Measurements from ENCODE around the gene DAP. TPM values are rescaled to one million over a fixed set of nuclear protein-coding genes. Genes with fewer than 3 reads are reported as not detected.

DAP gene
- total RNA-seq, 1 experiment from 2014 or later: 47.7 TPM

- Mint-ChIP-seq H3K4me3 (no peak overlapping the region), H3K4me1 (peaks cover 45% of the 10 kb centered on the region), H3K27me3 (ENCODE audit: low read depth) (no peaks in the 10 kb centered on the region), H3K36me3 (no peaks in the 10 kb centered on the region), H3K9me3 (no peaks in the 10 kb centered on the region), H3K27ac (no peak overlapping the region)
- no peak for DNase-seq (ENCODE audit: low spot score)
- POLR2A ChIA-PET: no interaction called here
- CTCF ChIA-PET: no interaction called here
- TF ChIP-seq ZNF121 (CRISPR knock-in tag; IDR thresholded peaks at IDR 0.05) (no peak), ARID4B (CRISPR knock-in tag; IDR thresholded peaks at IDR 0.05; ENCODE audit: borderline replicate concordance) (no peak), RORB (CRISPR knock-in tag; IDR thresholded peaks at IDR 0.05) (no peak), NFYB (CRISPR knock-in tag; conservative IDR thresholded peaks at IDR 0.05; ENCODE audit: low read depth) (no peak), ZSCAN18 (CRISPR knock-in tag; IDR thresholded peaks at IDR 0.05) (no peak), SOX15 (CRISPR knock-in tag; IDR thresholded peaks at IDR 0.05) (no peak)
- TF ChIP-seq, protein P1, sequence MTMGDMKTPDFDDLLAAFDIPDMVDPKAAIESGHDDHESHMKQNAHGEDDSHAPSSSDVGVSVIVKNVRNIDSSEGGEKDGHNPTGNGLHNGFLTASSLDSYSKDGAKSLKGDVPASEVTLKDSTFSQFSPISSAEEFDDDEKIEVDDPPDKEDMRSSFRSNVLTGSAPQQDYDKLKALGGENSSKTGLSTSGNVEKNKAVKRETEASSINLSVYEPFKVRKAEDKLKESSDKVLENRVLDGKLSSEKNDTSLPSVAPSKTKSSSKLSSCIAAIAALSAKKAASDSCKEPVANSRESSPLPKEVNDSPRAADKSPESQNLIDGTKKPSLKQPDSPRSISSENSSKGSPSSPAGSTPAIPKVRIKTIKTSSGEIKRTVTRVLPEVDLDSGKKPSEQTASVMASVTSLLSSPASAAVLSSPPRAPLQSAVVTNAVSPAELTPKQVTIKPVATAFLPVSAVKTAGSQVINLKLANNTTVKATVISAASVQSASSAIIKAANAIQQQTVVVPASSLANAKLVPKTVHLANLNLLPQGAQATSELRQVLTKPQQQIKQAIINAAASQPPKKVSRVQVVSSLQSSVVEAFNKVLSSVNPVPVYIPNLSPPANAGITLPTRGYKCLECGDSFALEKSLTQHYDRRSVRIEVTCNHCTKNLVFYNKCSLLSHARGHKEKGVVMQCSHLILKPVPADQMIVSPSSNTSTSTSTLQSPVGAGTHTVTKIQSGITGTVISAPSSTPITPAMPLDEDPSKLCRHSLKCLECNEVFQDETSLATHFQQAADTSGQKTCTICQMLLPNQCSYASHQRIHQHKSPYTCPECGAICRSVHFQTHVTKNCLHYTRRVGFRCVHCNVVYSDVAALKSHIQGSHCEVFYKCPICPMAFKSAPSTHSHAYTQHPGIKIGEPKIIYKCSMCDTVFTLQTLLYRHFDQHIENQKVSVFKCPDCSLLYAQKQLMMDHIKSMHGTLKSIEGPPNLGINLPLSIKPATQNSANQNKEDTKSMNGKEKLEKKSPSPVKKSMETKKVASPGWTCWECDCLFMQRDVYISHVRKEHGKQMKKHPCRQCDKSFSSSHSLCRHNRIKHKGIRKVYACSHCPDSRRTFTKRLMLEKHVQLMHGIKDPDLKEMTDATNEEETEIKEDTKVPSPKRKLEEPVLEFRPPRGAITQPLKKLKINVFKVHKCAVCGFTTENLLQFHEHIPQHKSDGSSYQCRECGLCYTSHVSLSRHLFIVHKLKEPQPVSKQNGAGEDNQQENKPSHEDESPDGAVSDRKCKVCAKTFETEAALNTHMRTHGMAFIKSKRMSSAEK (CRISPR knock-in tag; IDR thresholded peaks at IDR 0.05; ENCODE audit: borderline replicate concordance): no peak
- TF ChIP-seq, protein P2, sequence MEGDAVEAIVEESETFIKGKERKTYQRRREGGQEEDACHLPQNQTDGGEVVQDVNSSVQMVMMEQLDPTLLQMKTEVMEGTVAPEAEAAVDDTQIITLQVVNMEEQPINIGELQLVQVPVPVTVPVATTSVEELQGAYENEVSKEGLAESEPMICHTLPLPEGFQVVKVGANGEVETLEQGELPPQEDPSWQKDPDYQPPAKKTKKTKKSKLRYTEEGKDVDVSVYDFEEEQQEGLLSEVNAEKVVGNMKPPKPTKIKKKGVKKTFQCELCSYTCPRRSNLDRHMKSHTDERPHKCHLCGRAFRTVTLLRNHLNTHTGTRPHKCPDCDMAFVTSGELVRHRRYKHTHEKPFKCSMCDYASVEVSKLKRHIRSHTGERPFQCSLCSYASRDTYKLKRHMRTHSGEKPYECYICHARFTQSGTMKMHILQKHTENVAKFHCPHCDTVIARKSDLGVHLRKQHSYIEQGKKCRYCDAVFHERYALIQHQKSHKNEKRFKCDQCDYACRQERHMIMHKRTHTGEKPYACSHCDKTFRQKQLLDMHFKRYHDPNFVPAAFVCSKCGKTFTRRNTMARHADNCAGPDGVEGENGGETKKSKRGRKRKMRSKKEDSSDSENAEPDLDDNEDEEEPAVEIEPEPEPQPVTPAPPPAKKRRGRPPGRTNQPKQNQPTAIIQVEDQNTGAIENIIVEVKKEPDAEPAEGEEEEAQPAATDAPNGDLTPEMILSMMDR (IDR thresholded peaks at IDR 0.05): no peak
- no peak for ATAC-seq
These were observed 52.7 kb downstream of the DAP start for GRCh38 chr5:10708189-10708944.

- no peak overlapping the region for H3K4me3 Mint-ChIP-seq
- H3K9me3 Mint-ChIP-seq: no peaks in the 10 kb centered on the region
- POLR2A ChIA-PET: no interaction called here
- no peak overlapping the region for H3K27ac Mint-ChIP-seq
- DNase-seq (ENCODE audit: low spot score) (no peak), ATAC-seq (no peak)
- H3K27me3 Mint-ChIP-seq (ENCODE audit: low read depth): no peaks in the 10 kb centered on the region
- H3K4me1 Mint-ChIP-seq: peaks cover 45% of the 10 kb centered on the region
- no peaks in the 10 kb centered on the region for H3K36me3 Mint-ChIP-seq
- CTCF ChIA-PET: interaction anchor here (0.8 kb wide), 1 partner anchor 17 kb away, joined by 3 read pairs; no protein-coding TSS in a partner anchor
- TF ChIP-seq, protein P3, sequence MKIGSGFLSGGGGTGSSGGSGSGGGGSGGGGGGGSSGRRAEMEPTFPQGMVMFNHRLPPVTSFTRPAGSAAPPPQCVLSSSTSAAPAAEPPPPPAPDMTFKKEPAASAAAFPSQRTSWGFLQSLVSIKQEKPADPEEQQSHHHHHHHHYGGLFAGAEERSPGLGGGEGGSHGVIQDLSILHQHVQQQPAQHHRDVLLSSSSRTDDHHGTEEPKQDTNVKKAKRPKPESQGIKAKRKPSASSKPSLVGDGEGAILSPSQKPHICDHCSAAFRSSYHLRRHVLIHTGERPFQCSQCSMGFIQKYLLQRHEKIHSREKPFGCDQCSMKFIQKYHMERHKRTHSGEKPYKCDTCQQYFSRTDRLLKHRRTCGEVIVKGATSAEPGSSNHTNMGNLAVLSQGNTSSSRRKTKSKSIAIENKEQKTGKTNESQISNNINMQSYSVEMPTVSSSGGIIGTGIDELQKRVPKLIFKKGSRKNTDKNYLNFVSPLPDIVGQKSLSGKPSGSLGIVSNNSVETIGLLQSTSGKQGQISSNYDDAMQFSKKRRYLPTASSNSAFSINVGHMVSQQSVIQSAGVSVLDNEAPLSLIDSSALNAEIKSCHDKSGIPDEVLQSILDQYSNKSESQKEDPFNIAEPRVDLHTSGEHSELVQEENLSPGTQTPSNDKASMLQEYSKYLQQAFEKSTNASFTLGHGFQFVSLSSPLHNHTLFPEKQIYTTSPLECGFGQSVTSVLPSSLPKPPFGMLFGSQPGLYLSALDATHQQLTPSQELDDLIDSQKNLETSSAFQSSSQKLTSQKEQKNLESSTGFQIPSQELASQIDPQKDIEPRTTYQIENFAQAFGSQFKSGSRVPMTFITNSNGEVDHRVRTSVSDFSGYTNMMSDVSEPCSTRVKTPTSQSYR (CRISPR knock-in tag; IDR thresholded peaks at IDR 0.05): no peak
- TF ChIP-seq RELA (CRISPR knock-in tag; IDR thresholded peaks at IDR 0.05; ENCODE audit: borderline replicate concordance) (no peak), NFYB (CRISPR knock-in tag; conservative IDR thresholded peaks at IDR 0.05; ENCODE audit: low read depth) (no peak), MYBL2 (CRISPR knock-in tag; IDR thresholded peaks at IDR 0.05) (no peak), KAT7 (CRISPR knock-in tag; IDR thresholded peaks at IDR 0.05; ENCODE audit: borderline replicate concordance) (no peak), ZSCAN18 (CRISPR knock-in tag; IDR thresholded peaks at IDR 0.05) (no peak), IRF2 (CRISPR knock-in tag; IDR thresholded peaks at IDR 0.05; ENCODE audit: borderline replicate concordance, low read depth) (no peak), ZNF232 (CRISPR knock-in tag; IDR thresholded peaks at IDR 0.05) (no peak)
These were observed 53.6 kb downstream of the DAP start for GRCh38 chr5:10707198-10708142.
